ENCODE measurements around the gene STK32B.

The STK32B gene

GRCh38 chr4:5446595-5447226 is 395.4 kb downstream of the STK32B start:
- no peak for DNase-seq (ENCODE audit: low spot score)

GRCh38 chr4:5447755-5448154 is 396.5 kb downstream of the STK32B start:
- DNase-seq (ENCODE audit: low spot score), result no peak

DNA sequence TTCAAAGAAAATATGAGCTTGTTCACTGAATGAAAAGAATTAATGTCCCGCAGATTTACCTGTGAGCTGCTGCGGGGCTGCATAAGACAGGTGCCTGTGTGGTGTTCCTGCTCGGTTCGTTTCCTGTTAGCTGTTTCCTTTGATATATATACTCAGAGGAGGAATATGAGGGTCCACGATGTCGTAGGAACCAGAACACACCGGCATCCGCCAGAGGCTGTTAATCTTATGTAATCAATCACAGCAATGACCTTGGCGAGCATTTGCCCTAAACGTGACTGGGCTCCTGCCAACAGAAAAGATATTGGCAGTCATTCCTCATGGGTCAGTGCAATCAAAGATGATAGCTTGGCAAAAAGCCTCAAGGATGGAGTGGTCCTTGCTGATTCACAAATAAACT is 396.9 kb downstream of the STK32B start:
- no peak for DNase-seq (ENCODE audit: low spot score)

DNA sequence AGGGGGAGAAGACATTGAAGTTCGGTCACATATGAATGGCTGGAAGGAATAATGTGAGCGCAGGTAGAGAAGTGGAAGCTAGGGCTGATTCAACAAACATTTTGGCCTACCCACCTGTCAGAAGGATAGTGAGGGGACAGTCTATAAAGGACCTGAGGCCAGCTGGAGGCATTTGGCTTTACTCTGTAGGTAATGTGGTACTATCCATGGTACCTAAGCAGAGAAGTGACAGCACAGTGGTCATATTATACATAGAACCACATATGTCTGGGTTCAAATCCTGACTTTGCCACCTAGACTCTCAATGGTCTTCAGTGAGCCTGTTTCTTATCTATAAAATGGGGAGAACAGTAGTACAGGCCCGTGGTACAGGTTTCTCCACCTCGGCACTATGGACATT is 400.0 kb downstream of the STK32B start:
- DNase-seq (ENCODE audit: low spot score), result no peak

DNA sequence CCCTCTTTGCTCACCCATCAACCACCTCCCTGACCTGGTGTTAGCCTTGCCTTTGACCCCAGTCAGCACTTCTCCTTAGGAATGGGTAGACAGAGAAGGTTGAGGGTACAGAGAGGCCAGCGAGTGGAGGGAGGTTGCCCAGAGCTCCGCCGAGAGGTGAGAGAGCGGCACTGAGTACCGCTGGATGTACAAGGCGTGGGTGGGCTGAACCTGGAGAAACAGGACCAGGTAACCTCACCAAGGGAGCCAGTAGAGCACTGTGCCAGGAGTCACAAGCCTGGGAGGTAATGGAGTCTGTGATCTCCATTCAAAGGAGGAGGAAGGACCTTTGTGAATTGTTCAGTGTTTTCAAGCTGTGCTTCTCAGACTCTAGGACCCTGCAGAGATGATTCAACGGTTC is 400.9 kb downstream of the STK32B start:
- no peak for DNase-seq (ENCODE audit: low spot score)

GRCh38 chr4:5455003-5455585 is 403.8 kb downstream of the STK32B start:
- DNase-seq (ENCODE audit: low spot score), result no peak

GRCh38 chr4:5456296-5456845 is 405.1 kb downstream of the STK32B start:
- DNase-seq (ENCODE audit: low spot score), result no peak

DNA sequence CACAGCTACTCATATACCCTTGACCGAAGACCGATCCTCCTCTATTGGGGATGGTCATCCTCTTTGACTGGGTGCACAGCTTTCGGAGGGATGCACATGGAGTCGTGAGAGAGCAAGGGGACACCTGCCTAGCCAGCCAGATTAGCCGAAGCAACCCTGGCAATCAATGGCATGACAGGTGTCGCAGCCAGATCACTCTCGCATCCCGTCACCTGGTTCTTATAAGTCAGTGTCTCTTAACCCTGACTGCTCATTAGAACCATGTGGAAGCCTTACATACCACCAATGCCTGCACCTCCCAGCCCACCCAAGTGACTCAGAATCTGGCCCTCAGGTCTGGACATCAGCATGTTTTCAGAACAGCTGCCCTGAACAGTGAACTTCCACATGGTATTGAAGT is 407.4 kb downstream of the STK32B start:
- DNase-seq (ENCODE audit: low spot score), result no peak

DNA sequence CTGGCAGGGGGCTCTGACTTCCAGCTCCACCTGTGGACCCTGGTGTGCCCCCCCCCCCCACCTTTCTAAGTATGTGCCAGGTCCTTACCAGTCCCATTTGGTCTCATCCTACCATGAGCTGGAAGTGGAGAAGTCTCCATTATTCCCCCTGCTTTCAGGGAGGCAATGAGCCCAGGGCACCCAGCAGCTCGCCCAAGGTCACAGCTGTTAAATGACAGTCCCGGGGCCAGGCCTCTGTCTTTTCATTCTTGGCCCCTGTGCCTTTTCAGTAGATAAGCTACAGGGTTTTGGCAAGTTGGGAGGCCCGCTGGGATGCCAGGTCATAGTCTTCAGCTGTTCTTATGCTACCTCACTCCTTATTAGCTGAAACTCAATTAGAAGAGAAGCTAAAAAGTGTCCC is 408.0 kb downstream of the STK32B start:
- no peak for DNase-seq (ENCODE audit: low spot score)

GRCh38 chr4:5460106-5460801 is 409.0 kb downstream of the STK32B start:
- peak; percentile 76 for DNase-seq (ENCODE audit: low spot score)

DNA sequence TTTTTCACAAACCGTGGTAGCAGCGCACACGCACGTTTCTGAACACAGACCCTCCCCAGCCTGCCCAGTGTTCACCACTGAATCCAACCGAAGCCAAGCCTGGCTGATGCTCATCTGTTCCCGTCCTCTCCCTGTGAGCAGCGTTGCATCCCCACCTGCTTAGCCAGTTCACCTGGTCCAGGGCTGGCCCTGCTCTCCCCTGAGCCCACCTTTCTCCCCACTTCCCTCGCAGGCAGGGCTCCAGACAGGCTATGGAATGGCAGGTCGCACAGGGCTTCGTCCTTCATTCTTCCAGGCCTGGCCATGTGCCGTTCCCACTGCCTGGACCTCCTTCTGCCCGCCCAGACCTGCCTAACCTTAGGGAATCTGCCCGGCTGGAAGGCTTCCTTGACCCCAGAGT is 410.2 kb downstream of the STK32B start:
- DNase-seq (ENCODE audit: low spot score), result no peak

GRCh38 chr4:5462254-5462835 is 411.1 kb downstream of the STK32B start:
- no peak for DNase-seq (ENCODE audit: low spot score)

DNA sequence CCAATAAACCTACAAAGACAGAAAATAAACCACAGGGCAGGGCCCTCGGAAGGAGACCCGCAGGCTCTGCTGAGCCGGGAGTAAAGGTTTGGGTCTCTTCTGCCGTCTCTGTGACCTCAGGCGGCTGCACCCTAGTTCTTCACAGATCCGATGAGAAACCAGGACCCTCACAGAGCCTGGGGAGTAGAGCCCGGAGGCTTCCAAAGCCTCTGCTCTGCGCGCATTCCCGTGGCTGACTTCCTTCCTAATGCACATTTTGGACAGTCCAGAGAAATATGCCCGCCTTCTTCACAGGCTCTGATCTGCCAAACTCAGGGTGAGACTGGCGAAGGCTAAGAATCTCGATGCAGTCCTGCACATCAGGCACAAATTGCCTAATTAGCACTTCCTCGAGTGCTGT is 411.6 kb downstream of the STK32B start:
- no peak for DNase-seq (ENCODE audit: low spot score)

DNA sequence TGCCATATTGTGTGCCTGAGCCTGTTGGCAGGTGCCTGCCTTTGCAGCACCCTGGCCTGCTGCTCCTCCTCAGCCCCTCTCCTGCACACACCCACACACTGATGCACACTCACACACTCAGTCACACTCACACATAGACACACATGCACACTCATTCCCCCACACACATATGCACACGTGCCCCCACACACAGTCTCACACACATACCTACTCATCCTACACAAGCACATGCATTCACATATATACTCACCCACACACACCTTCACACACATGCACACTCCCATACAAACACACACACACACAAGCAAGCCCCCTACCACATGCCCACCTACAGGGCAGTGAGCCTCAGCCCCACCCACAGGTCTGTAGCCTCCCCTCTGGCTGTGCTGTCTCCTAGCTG is 412.1 kb downstream of the STK32B start:
- DNase-seq (ENCODE audit: low spot score), result no peak

GRCh38 chr4:5463936-5464650 is 412.8 kb downstream of the STK32B start:
- DNase-seq (ENCODE audit: low spot score), result no peak

DNA sequence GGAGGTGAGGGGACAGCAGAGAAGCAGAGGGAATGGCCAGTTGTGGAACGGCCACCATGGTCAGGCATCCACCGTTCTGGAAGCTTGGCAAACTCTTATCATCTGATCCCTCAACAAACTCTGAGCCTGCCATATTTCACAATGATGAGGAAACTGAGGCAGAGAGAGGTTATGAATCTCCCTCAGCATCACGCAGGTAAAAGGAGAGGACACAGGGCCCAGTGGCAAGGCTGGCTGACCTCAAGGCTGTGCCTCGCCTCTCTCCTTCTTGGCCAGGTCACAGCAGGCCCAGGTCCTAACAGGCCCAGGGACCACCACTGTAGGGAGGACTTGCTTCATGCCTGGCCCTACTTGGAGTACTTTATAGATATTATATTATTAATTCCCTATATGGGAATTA is 414.2 kb downstream of the STK32B start:
- DNase-seq (ENCODE audit: low spot score), result no peak

GRCh38 chr4:5465956-5466355 is 414.7 kb downstream of the STK32B start:
- DNase-seq (ENCODE audit: low spot score), result no peak

DNA sequence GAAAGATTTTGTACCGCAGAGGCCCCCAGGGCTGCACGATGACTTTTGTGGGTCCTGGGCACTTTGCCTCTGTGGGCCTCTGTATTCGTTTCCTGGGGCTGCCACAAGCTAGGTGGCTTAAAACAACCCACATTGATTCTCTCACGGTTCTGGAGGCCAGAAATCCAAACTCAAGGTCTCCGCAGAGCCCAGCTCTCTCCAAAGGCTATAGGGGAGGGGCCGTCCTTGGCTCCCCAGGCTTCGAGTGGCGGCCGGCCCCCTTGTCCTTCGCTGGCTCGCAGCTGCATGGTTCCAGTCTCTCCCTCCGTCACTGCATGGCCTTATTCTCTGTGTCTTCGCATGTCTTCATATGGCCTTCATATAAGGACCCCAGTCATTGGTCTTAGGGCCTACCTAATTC is 415.8 kb downstream of the STK32B start:
- no peak for DNase-seq (ENCODE audit: low spot score)

DNA sequence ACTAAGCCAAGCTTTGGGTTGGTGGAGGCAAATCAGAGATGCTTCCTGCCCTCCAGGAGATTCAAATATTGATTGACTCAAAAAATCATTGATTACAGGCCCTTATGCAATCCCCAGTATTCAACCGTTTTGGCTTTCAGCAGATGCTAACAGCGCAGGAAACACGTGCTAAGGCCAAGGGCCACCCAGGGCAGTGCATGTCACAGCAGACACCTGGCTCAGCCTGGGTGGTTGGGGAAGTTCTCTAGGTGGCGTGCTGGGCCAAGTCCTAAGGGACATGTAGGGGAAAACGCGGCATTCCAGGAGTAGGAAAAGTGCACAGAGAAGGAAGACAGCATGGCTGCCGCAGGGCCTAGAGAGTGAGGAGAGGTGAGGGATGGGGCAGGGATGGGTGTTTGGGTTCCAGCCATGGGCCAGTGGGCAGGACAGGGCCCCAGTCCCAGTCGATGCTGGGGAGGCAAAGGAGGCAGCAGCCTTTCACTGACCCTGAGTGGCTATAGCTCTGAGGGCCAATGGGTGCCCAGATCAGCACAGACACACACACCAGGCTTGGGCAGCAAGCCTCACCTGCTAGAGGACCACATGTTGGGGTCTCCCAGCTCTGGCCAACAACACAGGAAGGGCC is 418.0 kb downstream of the STK32B start:
- DNase-seq (ENCODE audit: low spot score), result no peak

- DNase-seq (ENCODE audit: low spot score), result no peak
Measured at GRCh38 chr4:5469861-5470260, 418.6 kb downstream of the STK32B start.

GRCh38 chr4:5470318-5471198 is 419.3 kb downstream of the STK32B start:
- no peak for DNase-seq (ENCODE audit: low spot score)

Data from iPS-NIHi11 (cell line).